MCF 10A (cell line): ENCODE measurements around the gene INTU. TPM values are rescaled to one million over a fixed set of nuclear protein-coding genes. Genes with fewer than 3 reads are reported as not detected.

Source experiments
- BruUV-seq: library from RNA; stranded (reverse); fragments of 400-500 nt; replicated peaks from 2 replicates; lab custom pipeline; 2021; lab: Mats Ljungman, UMichigan
- CTCF ChIA-PET: fragments of 300-600 bp; sonication (Branson Sonifier 250); formaldehyde crosslinking; extraction: SDS; loops from one replicate; lab custom pipeline; 2021; ENCODE audit warnings: antibody characterized with exemption, inconsistent platforms; lab: Yijun Ruan, JAX
- POLR2A ChIA-PET: fragments of 300-600, 350-650 bp; sonication (Branson Sonifier 250); formaldehyde crosslinking; extraction: SDS; loops from one replicate; lab custom pipeline; 2020; ENCODE audit warnings: antibody characterized with exemption, inconsistent platforms; lab: Yijun Ruan, JAX
- DNase-seq: peaks from one replicate; pipeline ENCODE4 v3.0.0-alpha.2; 2018; ENCODE audit not compliant: unreplicated experiment
- H3K27ac Mint-ChIP-seq: one replicate; pipeline ENCODE4 v1.8.0; 2022; ENCODE audit warnings: mild to moderate bottlenecking, low read depth, mixed read lengths; ENCODE audit not compliant: unreplicated experiment
- H3K27me3 Mint-ChIP-seq: one replicate; pipeline ENCODE4 v1.8.0; 2022; ENCODE audit warnings: mixed read lengths; ENCODE audit not compliant: insufficient read depth, unreplicated experiment
- H3K36me3 Mint-ChIP-seq: one replicate; pipeline ENCODE4 v1.8.0; 2022; ENCODE audit warnings: mild to moderate bottlenecking, moderate library complexity, mixed read lengths; ENCODE audit not compliant: insufficient read depth, unreplicated experiment
- H3K4me1 Mint-ChIP-seq: one replicate; pipeline ENCODE4 v1.8.0; 2022; ENCODE audit warnings: mixed read lengths; ENCODE audit not compliant: insufficient read depth, unreplicated experiment
- H3K4me3 Mint-ChIP-seq: one replicate; pipeline ENCODE4 v1.8.0; 2022; ENCODE audit warnings: mild to moderate bottlenecking, moderate library complexity, mixed read lengths; ENCODE audit not compliant: unreplicated experiment
- H3K9me3 Mint-ChIP-seq: one replicate; pipeline ENCODE4 v1.8.0; 2022; ENCODE audit warnings: mixed read lengths; ENCODE audit not compliant: unreplicated experiment
- intact Hi-C: fragments of 100-400 bp; cut with micrococcal nuclease; formaldehyde crosslinking; loops from 2 replicates; pipeline ENCODE4 v1.14.1; 2022
- total RNA-seq: library from RNA; stranded (reverse); gene quantifications from 2 replicates; pipeline ENCODE4 v1.2.3, GENCODE V29; 2022
- TF ChIP-seq, protein P1 (sequence below): fragments of 200-600 bp; IDR thresholded peaks from one replicate; pipeline ENCODE4 v1.8.0; 2022; ENCODE audit warnings: antibody characterized with exemption, mild to moderate bottlenecking; ENCODE audit not compliant: unreplicated experiment

INTU gene
- total RNA-seq, 1 experiment from 2014 or later: 5.9 TPM

DNA sequence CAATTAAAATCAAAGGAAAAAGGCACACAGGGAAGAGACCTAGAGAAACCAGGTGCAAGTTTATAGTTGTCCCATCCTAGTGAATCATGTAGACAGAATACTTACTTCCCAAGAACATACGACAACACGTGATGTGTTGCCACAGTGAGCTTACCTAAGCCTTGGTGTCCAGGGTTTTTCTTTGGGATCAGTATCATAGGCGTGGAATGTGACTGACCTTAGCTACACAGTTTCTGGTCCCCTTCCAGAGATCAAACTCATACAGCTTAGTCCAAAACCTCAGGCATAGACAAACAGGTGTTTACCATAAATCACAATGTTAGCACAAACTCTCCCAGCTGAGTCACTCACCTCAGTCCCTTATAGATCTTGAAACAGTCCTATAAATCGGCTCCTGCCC lies 115.1 kb downstream of the INTU start:
- no peaks in the 10 kb centered on the region for H3K27me3 Mint-ChIP-seq
- CTCF ChIA-PET: interaction anchor here (0.5 to 0.9 kb wide), 2 partner anchors 16 to 124 kb away, joined by 3 to 5 read pairs; no protein-coding TSS in a partner anchor

DNA sequence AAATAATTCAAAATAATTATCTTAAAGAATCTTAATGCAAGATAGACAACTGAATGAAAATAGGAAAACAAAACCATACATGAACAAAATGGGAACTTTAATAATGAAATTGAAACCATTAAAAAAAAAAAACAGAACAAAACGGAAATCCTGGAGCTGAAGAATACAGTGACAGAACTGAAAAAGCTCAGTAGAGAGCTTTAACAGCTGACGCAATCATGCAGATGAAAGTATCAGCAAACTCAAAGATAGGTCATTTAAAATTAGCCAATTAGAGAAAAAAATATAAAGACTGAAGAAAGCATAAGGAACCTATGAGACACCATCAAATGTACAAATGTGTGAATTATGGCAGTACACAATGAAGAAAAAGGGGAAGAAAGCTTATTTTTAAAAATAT lies 116.2 kb downstream of the INTU start:
- no peak overlapping the region for H3K27ac Mint-ChIP-seq
- BruUV-seq: no TSS peak

More for the DNA sequence above, 115.1 kb downstream of the INTU start:
- BruUV-seq: no TSS peak
- H3K4me3 Mint-ChIP-seq: no peak overlapping the region
- POLR2A ChIA-PET: interaction anchor here (0.5 to 1.1 kb wide), 2 partner anchors 9 to 10 kb away, joined by 3 to 4 read pairs; no protein-coding TSS in a partner anchor
- intact Hi-C loops: no loop called here
- H3K36me3 Mint-ChIP-seq: no peaks in the 10 kb centered on the region
- H3K9me3 Mint-ChIP-seq: peaks cover 6% of the 10 kb centered on the region
- no peak overlapping the region for H3K27ac Mint-ChIP-seq
- TF ChIP-seq, protein P1, sequence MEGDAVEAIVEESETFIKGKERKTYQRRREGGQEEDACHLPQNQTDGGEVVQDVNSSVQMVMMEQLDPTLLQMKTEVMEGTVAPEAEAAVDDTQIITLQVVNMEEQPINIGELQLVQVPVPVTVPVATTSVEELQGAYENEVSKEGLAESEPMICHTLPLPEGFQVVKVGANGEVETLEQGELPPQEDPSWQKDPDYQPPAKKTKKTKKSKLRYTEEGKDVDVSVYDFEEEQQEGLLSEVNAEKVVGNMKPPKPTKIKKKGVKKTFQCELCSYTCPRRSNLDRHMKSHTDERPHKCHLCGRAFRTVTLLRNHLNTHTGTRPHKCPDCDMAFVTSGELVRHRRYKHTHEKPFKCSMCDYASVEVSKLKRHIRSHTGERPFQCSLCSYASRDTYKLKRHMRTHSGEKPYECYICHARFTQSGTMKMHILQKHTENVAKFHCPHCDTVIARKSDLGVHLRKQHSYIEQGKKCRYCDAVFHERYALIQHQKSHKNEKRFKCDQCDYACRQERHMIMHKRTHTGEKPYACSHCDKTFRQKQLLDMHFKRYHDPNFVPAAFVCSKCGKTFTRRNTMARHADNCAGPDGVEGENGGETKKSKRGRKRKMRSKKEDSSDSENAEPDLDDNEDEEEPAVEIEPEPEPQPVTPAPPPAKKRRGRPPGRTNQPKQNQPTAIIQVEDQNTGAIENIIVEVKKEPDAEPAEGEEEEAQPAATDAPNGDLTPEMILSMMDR: no peak
- no peaks in the 10 kb centered on the region for H3K4me1 Mint-ChIP-seq
- no peak for DNase-seq

DNA sequence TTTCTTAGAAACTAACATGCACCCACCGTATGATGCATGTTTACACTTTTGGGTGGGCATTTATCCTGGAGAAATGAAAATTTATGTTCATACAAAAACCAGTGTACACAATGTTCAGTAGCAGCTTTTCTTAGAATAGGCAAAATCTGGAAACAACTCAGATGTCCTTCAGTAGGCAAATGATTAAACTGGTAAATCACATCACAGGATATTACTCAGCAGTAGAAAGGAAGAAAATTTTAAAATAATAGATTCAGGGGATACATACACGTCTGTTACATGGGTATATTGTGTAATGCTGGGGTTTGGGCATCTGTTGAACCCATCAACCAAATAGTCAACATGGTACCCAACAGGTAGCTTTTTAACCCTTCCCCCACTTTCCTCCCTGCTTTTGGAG lies 124.1 kb downstream of the INTU start:
- CTCF ChIA-PET: interaction anchor here (1.0 kb wide), 1 partner anchor 11 kb away, joined by 4 read pairs; no protein-coding TSS in a partner anchor
- H3K4me1 Mint-ChIP-seq: no peaks in the 10 kb centered on the region
- no peak for DNase-seq
- no peak overlapping the region for H3K27ac Mint-ChIP-seq
- intact Hi-C loops: no loop called here
- H3K4me3 Mint-ChIP-seq: no peak overlapping the region
- H3K27me3 Mint-ChIP-seq: no peaks in the 10 kb centered on the region
- H3K9me3 Mint-ChIP-seq: peaks cover 15% of the 10 kb centered on the region
- POLR2A ChIA-PET: no interaction called here
- TF ChIP-seq, protein P1: no peak
- H3K36me3 Mint-ChIP-seq: no peaks in the 10 kb centered on the region
- no TSS peak for BruUV-seq

More for the DNA sequence above, 116.2 kb downstream of the INTU start:
- DNase-seq: no peak
- Mint-ChIP-seq H3K4me1 (no peaks in the 10 kb centered on the region), H3K27me3 (no peaks in the 10 kb centered on the region), H3K9me3 (peaks cover 10% of the 10 kb centered on the region), H3K4me3 (no peak overlapping the region), H3K36me3 (no peaks in the 10 kb centered on the region)
- CTCF ChIA-PET: interaction anchor here (0.6 to 0.7 kb wide), 3 partner anchors 86 to 775 kb away, joined by 3 to 4 read pairs (median 3); no protein-coding TSS in a partner anchor
- TF ChIP-seq, protein P1: no peak
- intact Hi-C loops: no loop called here
- POLR2A ChIA-PET: no interaction called here

DNA sequence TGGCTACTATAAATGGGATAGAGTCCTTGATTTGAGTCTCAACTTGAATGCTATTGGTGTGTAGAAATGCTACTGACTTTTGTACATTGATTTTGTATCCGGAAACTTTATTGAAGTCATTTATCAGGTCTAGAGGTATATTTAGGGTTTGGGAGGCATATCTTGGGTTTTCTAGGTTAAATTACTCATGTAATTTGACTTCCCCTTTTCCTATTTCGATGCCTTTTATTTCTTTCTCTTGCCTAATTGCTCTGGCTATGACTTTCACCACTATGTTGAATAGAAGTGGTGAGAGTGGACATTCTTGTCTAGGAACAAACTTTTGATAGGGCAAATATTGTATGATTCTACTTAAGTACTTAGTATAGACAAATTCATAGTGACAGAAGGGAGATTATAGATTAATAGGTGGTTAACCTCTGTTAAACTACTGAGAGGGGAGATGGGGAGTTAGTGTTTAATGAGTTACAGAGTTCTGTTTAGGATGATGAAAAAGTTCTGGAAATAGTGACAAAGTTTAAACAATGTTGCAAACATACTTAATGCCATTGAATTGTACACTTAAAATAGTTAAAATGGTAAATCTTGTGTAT lies 126.6 kb downstream of the INTU start:
- peaks cover under 1% of the 10 kb centered on the region for H3K9me3 Mint-ChIP-seq
- H3K36me3 Mint-ChIP-seq: no peaks in the 10 kb centered on the region
- intact Hi-C loops: no loop called here
- no peak overlapping the region for H3K27ac Mint-ChIP-seq
- no peaks in the 10 kb centered on the region for H3K4me1 Mint-ChIP-seq
- POLR2A ChIA-PET: no interaction called here
- CTCF ChIA-PET: no interaction called here
- no peaks in the 10 kb centered on the region for H3K27me3 Mint-ChIP-seq
- no peak for DNase-seq
- BruUV-seq: no TSS peak
- TF ChIP-seq, protein P1: no peak
- H3K4me3 Mint-ChIP-seq: no peak overlapping the region
